ENCODE results near the gene JAK2. TPM values are rescaled to one million over a fixed set of nuclear protein-coding genes. Genes with fewer than 3 reads are reported as not detected.
"Not testable (repeated sequence)": the region's sequence is repeated elsewhere in the genome, so short reads cannot be mapped to it uniquely, and the experiment has no call there.

JAK2 gene
- total RNA-seq = 11.6 and 13.4 TPM in 2 replicates

DNA sequence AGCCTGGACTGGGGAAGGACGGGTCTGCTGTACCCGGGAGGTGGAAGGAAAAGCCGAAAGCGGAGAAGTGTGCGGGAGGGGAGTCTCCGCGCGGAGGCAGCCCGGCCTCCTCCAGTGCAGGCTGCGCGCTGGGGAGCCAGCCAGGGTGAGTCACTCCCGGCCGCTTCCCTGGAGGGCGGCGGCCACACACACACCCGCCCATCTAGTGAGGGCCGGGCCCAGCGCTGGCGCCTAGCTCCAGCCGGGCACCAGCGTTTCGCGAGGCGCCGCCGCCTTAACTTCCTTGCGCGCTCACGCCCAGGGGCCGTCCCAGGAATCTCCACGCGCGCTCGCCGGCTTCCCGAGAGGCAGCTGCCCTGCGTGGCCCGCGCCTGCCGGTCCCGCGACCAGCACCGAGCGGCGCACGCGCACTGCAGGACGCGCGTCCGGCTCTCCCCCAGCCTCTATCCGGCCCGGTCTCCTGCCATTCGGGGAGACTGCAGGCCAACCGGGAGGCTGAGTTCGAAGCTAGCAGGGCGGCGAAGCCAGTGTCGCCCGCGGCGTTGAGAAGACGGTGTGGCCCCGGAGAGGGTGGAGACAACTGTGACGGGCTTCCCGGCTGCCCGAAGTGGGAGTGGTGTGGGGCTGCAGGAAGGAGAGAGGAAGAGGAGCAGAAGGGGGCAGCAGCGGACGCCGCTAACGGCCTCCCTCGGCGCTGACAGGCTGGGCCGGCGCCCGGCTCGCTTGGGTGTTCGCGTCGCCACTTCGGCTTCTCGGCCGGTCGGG is at the start of gene JAK2:
JAK2 (plus strand) TSS at position 652 of the 765 bp plus-strand sequence. CDS start 36,716 bp downstream, outside the sequence.
- peak within 1 kb of the TSS; percentile 79 for H3K4me3 ChIP-seq (ENCODE audit: low read depth, low read length)
- TF ChIP-seq, protein P1, sequence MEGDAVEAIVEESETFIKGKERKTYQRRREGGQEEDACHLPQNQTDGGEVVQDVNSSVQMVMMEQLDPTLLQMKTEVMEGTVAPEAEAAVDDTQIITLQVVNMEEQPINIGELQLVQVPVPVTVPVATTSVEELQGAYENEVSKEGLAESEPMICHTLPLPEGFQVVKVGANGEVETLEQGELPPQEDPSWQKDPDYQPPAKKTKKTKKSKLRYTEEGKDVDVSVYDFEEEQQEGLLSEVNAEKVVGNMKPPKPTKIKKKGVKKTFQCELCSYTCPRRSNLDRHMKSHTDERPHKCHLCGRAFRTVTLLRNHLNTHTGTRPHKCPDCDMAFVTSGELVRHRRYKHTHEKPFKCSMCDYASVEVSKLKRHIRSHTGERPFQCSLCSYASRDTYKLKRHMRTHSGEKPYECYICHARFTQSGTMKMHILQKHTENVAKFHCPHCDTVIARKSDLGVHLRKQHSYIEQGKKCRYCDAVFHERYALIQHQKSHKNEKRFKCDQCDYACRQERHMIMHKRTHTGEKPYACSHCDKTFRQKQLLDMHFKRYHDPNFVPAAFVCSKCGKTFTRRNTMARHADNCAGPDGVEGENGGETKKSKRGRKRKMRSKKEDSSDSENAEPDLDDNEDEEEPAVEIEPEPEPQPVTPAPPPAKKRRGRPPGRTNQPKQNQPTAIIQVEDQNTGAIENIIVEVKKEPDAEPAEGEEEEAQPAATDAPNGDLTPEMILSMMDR (IDR thresholded peaks at IDR 0.05; ENCODE audit: insufficient read depth, low read depth, low read length) = peak; percentile 28
- DNase-seq (ENCODE audit: low read depth) = peak; percentile 96

DNA sequence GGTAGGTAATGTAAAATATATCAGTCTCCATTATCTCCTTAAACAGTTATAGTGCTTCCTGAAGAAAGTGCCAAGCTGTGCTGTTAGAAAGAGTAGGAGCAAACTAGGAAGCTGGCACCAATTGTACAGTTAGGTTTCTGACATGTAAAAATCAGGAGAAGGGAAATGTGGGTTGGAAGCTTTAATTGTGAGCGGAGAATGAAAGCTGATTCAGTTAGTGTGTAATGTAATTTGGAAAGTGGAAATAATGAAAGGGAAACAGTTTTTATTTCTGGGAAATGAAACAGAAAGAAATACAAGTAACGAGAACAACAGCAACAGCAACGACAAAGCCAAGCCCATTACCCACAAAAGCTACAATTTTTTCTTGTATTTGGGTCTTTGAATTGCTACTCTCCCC is 48.8 kb upstream of the JAK2 start:
- H3K4me3 ChIP-seq (ENCODE audit: low read depth, low read length) = no peak overlapping the region
- no peak for DNase-seq (ENCODE audit: low read depth)
- TF ChIP-seq, protein P1 (IDR thresholded peaks at IDR 0.05; ENCODE audit: insufficient read depth, low read depth, low read length) = no peak

DNA sequence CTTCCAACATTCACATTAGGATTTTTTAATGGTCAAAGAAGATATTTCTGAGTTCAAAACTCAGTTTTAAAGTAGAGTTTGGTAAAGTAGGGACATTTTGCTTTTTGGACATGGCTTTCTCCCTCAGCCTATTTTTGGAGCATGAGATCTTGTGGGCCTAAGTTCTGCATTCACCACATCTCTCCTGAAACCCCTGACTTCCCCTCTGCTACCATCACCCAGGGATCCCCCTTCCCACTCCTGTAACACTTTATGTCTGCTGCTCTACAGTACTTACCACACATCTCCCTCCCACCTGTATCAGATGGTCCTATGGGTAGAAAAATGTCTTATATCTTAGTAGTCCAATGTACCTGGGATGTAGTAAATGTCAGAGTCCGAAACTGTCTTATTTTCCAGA is 48.2 kb upstream of the JAK2 start:
- TF ChIP-seq, protein P1 (IDR thresholded peaks at IDR 0.05; ENCODE audit: insufficient read depth, low read depth, low read length) = no peak
- DNase-seq (ENCODE audit: low read depth) = no peak
- H3K4me3 ChIP-seq (ENCODE audit: low read depth, low read length) = no peak overlapping the region

DNA sequence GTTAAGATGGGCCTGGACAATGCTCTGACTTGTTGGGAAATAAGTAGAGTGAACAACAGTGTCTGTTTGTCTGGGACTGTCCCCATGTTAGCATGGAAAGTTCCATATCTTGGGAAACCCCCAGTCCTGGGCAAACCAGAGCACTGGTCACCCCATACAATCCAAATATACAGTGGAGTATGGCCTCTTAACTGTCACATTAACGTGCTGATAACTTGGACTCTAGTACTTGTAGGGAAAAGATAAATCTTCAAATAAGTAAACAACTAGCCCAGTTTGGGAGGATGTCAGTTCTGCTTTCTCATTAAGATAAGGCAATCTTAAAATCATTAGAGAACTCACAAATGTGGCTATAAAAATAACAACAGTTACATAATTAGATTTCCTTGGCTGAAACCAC is 47.6 kb upstream of the JAK2 start:
- DNase-seq (ENCODE audit: low read depth) = peak; percentile 36
- H3K4me3 ChIP-seq (ENCODE audit: low read depth, low read length) = no peak overlapping the region
- TF ChIP-seq, protein P1 (IDR thresholded peaks at IDR 0.05; ENCODE audit: insufficient read depth, low read depth, low read length) = no peak

DNA sequence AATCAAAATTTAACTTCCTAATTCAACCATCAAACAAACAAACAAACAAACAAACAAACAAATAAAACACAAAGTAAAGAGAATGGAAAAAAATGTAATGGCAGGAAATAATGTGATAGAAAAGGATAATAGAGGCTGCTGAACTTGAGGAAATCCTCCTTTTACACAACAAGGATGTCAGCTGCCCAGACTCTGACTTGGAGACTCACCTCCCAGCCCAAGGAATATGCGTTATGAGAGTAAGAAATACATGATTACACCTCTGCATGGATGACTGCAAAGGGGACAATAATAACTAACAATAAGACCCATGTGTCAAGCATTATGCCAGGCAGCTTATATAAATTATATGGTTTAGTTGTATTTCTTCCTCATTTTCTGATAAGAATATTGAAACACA is 46.6 kb upstream of the JAK2 start:
- no peak overlapping the region for H3K4me3 ChIP-seq (ENCODE audit: low read depth, low read length)
- TF ChIP-seq, protein P1 (IDR thresholded peaks at IDR 0.05; ENCODE audit: insufficient read depth, low read depth, low read length) = no peak
- no peak for DNase-seq (ENCODE audit: low read depth)

DNA sequence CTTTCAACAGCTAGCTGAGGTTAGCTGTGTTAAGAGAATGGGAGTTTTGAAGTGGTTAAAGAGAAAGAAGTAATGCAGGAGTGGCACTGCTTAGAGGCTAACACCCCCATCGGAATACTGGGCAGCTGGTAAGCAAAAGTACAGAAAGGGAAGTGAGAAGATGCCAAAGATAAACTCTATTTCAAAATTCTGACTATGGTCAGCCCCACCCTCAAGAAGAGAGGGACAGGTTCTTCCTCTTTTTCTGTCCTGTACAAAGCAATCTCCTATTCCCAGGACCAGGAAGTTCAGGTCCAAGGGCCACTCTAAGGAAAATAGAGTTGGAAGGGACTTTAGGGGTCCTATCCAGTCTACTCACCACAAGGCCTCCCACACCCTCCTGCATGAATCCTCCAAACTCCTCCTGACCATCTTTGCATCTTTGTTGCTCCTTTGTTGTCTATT is 45.9 kb upstream of the JAK2 start:
- H3K4me3 ChIP-seq (ENCODE audit: low read depth, low read length) = no peak overlapping the region
- DNase-seq (ENCODE audit: low read depth) = no peak
- TF ChIP-seq, protein P1 (IDR thresholded peaks at IDR 0.05; ENCODE audit: insufficient read depth, low read depth, low read length) = no peak

DNA sequence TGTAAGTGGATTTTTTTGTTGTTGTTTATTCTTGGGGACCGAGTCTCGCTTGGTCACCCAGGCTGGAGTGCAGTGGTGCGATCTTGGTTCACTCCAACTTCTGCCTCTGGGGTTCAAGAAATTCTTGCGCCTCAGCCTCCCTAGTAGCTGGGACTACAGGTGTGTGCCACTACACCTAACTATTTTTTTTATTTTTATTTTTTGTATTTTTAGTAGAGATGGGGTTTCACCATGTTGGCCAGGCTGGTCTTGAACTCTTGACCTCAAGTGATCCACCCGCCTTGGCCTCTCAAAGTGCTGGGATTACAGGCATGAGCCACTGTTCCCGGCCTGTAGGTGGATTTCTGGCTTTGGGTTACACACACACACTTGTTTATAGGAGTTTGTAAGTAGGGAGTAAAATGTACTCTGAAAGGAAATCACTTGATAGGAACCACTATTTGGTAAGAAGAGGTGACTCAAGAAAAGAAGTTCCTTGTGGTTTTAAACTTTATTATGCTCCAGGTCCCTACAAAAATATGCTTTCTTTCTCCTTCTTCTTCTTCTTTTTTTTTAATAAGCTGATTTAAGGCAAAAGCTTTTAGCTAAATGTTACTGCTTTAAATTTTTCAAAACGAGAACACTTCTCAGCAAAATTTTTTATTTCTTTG is 42.9 kb upstream of the JAK2 start:
- H3K4me3 ChIP-seq (ENCODE audit: low read depth, low read length) = not testable (repeated sequence)
- DNase-seq (ENCODE audit: low read depth) = peak; percentile 84

All from fibroblast of villous mesenchyme (primary cell).